Suprapubic skin (tissue), 4 donors: Measurements from ENCODE around the gene CD2AP. TPM values are rescaled to one million over a fixed set of nuclear protein-coding genes. Genes with fewer than 3 reads are reported as not detected.

ENCODE experiments used
- DNase-seq, 2 donors: peaks; one replicate each; pipeline ENCODE4 v3.0.0-alpha.2; 2019; ENCODE audit warnings: low spot score in 2 of 2
- H3K27ac ChIP-seq: fragments of 200-600 bp; sonication (generic); one replicate; pipeline ENCODE4 v1.5.1; 2019
- H3K27me3 ChIP-seq: fragments of 200-600 bp; sonication (generic); one replicate; pipeline ENCODE4 v1.5.1; 2019
- H3K36me3 ChIP-seq: fragments of 200-600 bp; sonication (generic); one replicate; pipeline ENCODE4 v1.5.1; 2019
- H3K4me1 ChIP-seq: fragments of 200-600 bp; sonication (generic); one replicate; pipeline ENCODE4 v1.5.1; 2019
- H3K4me3 ChIP-seq: fragments of 200-600 bp; sonication (generic); one replicate; pipeline ENCODE4 v1.5.1; 2019; ENCODE audit warnings: mild to moderate bottlenecking
- H3K9me3 ChIP-seq: fragments of 200-600 bp; sonication (generic); one replicate; pipeline ENCODE4 v1.5.1; 2019
- EP300 ChIP-seq: sonication (generic); formaldehyde crosslinking; IDR thresholded peaks from one replicate; pipeline ENCODE4 v1.6.1; 2017; ENCODE audit warnings: antibody characterized with exemption
- POLR2A ChIP-seq, 2 donors: fragments of 450-650 bp; IDR thresholded peaks; one replicate each; pipeline ENCODE4 v1.6.1; 2017; ENCODE audit warnings: antibody characterized with exemption in 2 of 2, mild to moderate bottlenecking in 2 of 2, moderate library complexity in 2 of 2
- POLR2AphosphoS5 ChIP-seq, 3 donors: sonication (generic); formaldehyde crosslinking; IDR thresholded peaks; one replicate each; pipeline ENCODE4 v1.6.1; 2017; ENCODE audit warnings: antibody characterized with exemption in 3 of 3
- WGBS: methylation state at CpG from one replicate; pipeline ENCODE4 v1.1.5; 2018; 5-methylcytosine and 5-hydroxymethylcytosine counted together
- total RNA-seq, 4 donors: library from RNA; depleted of rRNA; stranded (reverse); fragments of >200 nt; gene quantifications; one replicate each; pipeline ENCODE4 v1.1.0, GENCODE V29; 2016
- TF ChIP-seq, protein P1 (sequence below), 2 donors: fragments of 200-600 bp in 1 of 2; fragments of 450-650 bp in 1 of 2; sonication (generic) in 1 of 2; IDR thresholded peaks; one replicate each; pipeline ENCODE4 v1.5.1; 2016 to 2019; ENCODE audit warnings: antibody characterized with exemption in 2 of 2, mild to moderate bottlenecking in 1 of 2, moderate library complexity in 1 of 2

Gene CD2AP
- total RNA-seq, 4 donors from 2014 or later: 20.4 to 41.8 (median 28.3) TPM

DNA sequence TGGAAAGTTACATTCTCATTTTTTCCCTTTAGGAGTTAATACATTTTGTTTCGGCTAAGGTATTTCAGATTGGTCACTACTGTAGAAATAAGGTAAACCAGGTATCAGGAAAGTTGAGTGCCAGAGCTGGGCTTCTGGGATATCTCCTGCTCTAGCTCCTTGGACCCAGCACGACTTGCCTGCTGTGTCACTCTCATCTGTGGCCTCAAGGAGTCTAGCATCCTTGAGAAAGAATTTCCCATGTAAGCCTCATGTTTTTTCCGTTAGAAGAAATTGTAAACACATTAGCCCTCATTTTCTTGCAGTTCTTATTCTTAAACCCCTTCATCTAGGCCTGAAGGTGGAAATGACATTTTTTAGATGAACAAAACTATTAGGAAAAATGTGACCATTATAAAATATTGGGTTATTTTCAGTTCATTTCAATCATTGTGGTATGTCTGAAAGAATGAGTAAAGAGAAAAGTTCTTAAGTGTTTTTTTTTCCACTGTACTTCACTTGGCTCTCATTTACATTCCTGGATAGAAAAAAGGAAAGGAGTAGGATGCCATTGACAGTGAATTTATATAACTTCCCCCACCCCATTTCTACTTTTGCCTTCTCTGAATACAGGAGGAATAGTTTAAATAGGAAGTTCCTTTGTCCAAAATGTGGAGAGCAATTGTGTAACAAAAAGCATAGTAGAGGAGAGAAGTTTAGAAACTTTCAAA, 46.7 kb downstream of the CD2AP start:
- no peak for TF ChIP-seq EP300
- no peak for TF ChIP-seq POLR2A (IDR thresholded peaks at IDR 0.05)
- no peaks in the 10 kb centered on the region for H3K4me1 ChIP-seq
- no peak overlapping the region for H3K4me3 ChIP-seq
- DNase-seq: no peak
- H3K36me3 ChIP-seq: peaks cover 4% of the 10 kb centered on the region
- WGBS: 78% methylated on average over 3 of the region's 3 CpGs
- no peaks in the 10 kb centered on the region for H3K9me3 ChIP-seq
- no peak overlapping the region for H3K27ac ChIP-seq
- H3K27me3 ChIP-seq: no peaks in the 10 kb centered on the region

DNA sequence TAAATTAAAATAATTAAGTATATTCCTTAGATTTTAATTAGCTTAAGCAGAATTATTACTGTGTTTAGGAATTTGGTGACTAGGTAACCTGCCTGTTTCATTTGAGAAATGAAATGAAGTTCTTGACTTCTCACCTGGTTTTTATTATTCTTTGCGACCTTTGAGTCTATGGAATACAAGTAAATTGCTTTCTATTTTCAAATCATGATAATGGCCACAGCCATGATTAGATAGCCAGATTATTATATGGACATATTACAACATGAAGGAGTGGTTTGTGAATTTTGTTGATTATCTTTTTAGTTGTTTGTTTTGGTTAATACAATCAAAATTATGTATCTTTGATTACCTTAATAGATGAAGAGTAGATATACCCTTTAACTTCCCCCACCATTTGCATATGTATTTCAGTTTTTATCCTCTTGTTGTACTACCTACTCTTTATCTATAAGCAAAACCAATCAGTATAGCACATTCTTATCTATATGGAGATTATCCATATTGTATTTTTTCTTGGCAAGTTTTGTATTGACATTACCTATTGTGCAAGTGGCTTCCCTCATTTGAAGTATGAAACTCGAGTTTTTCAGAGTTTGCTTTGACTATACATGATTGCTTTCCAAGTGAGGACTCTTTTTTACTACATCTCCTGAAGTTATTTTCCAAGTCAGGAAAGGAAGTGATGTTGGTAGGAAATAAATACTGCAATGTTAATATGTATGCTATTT, 47.9 kb downstream of the CD2AP start:
- H3K4me1 ChIP-seq: no peaks in the 10 kb centered on the region
- H3K36me3 ChIP-seq: peaks cover 4% of the 10 kb centered on the region
- H3K4me3 ChIP-seq: no peak overlapping the region
- no peaks in the 10 kb centered on the region for H3K9me3 ChIP-seq
- no peak overlapping the region for H3K27ac ChIP-seq
- TF ChIP-seq POLR2A (IDR thresholded peaks at IDR 0.05) (no peak), EP300 (no peak), POLR2AphosphoS5 (IDR thresholded peaks at IDR 0.05) (no peak)
- TF ChIP-seq, protein P1, sequence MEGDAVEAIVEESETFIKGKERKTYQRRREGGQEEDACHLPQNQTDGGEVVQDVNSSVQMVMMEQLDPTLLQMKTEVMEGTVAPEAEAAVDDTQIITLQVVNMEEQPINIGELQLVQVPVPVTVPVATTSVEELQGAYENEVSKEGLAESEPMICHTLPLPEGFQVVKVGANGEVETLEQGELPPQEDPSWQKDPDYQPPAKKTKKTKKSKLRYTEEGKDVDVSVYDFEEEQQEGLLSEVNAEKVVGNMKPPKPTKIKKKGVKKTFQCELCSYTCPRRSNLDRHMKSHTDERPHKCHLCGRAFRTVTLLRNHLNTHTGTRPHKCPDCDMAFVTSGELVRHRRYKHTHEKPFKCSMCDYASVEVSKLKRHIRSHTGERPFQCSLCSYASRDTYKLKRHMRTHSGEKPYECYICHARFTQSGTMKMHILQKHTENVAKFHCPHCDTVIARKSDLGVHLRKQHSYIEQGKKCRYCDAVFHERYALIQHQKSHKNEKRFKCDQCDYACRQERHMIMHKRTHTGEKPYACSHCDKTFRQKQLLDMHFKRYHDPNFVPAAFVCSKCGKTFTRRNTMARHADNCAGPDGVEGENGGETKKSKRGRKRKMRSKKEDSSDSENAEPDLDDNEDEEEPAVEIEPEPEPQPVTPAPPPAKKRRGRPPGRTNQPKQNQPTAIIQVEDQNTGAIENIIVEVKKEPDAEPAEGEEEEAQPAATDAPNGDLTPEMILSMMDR (IDR thresholded peaks at IDR 0.05): no peak
- no peaks in the 10 kb centered on the region for H3K27me3 ChIP-seq
- no peak for DNase-seq
- 84% methylated on average over 2 of the region's 2 CpGs for WGBS

DNA sequence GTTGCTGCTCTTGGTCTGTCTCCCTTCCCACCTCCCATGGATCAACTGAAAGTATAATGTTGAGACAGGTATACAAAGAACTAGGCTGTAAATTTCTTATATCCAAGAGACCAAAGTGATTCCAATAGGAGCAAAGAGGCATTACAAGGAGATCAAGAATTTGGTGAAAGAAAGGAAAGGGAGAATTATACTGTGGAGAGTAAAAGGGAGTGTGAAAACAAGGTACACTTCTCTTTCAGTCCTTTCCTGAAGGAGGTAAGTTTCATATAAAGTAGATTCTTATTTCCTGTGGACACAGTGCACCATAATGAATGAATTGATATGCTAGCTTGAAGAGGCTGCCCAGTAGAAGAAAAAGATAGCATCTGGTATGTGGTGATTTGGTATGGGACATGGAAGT, 49.7 kb downstream of the CD2AP start:
- Histone ChIP-seq H3K4me1 (no peaks in the 10 kb centered on the region), H3K27me3 (no peaks in the 10 kb centered on the region), H3K4me3 (no peak overlapping the region), H3K9me3 (no peaks in the 10 kb centered on the region), H3K27ac (no peak overlapping the region), H3K36me3 (peaks cover 4% of the 10 kb centered on the region)
- no peak for DNase-seq
- TF ChIP-seq POLR2AphosphoS5 (IDR thresholded peaks at IDR 0.05) (no peak), EP300 (no peak), POLR2A (IDR thresholded peaks at IDR 0.05) (no peak)
- TF ChIP-seq, protein P1 (IDR thresholded peaks at IDR 0.05): no peak

DNA sequence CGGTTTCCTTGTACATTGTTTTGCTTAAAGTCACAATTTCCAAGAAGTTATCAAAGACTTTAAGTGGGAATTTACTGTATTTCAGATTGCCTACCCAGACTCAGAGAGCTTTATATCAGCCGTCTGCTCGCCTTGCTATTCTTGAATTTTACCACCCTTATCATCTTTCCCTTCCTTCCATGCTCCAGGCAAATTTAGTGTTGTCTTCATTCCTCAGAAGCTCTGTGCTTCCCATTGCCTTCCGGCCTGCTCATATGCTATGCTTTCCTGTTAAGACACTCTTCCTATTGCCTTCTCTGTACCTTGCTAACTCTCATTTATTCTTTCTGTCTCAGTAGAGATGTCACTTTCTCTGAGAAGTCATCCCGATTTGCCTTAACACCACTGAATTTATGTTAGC, 52.1 kb downstream of the CD2AP start:
- no peaks in the 10 kb centered on the region for H3K4me1 ChIP-seq
- no peaks in the 10 kb centered on the region for H3K27me3 ChIP-seq
- H3K9me3 ChIP-seq: no peaks in the 10 kb centered on the region
- H3K36me3 ChIP-seq: peaks cover 15% of the 10 kb centered on the region
- 93% methylated on average over 5 of the region's 5 CpGs for WGBS
- H3K27ac ChIP-seq: no peak overlapping the region
- H3K4me3 ChIP-seq: no peak overlapping the region
- no peak for DNase-seq
- no peak for TF ChIP-seq EP300
- TF ChIP-seq POLR2A (IDR thresholded peaks at IDR 0.05): no peak
- no peak for TF ChIP-seq POLR2AphosphoS5 (IDR thresholded peaks at IDR 0.05)
- TF ChIP-seq, protein P1 (IDR thresholded peaks at IDR 0.05): no peak

DNA sequence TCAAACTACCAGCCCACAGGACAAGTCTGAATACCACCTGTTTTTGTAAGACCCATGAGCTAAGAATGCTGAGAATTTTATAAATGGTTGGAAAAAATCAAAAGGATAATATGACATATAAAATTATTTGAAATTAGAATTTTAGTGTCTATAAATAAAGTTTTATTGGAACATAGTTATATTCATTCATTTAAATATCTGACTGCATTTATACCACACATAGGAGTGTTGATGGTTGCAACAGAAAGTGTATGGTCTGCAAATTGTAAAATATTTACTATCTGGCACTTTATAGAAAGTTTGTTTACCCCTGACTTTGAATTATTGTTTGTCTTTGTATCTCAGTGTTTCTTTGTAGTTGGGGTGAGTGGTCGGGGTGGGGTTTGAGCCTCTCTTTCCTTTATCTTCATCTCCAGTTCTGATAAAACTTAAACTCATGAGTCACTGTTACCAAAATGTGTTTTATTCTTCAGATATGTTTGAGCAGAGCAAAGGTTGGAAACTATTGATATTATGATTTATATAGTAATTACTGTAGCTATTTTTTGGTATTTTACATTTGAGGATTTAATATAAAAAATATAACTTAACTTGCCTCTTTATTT, 55.5 kb downstream of the CD2AP start:
- Histone ChIP-seq H3K27ac (no peak overlapping the region), H3K4me3 (no peak overlapping the region), H3K27me3 (no peaks in the 10 kb centered on the region), H3K36me3 (peaks cover 13% of the 10 kb centered on the region), H3K4me1 (peaks cover 6% of the 10 kb centered on the region), H3K9me3 (no peaks in the 10 kb centered on the region)
- TF ChIP-seq EP300 (no peak), POLR2A (IDR thresholded peaks at IDR 0.05) (no peak), POLR2AphosphoS5 (IDR thresholded peaks at IDR 0.05) (no peak)
- TF ChIP-seq, protein P1 (IDR thresholded peaks at IDR 0.05): no peak
- 92% methylated on average over 1 of the region's 1 CpG for WGBS
- no peak for DNase-seq
